ENCODE data around the gene AUH. TPM values are rescaled to one million over a fixed set of nuclear protein-coding genes. Genes with fewer than 3 reads are reported as not detected.

The AUH gene
- total and polyA plus RNA-seq, 4 experiments from 2014 or later: 9.9 to 25.2 (median 20.7) TPM

DNA sequence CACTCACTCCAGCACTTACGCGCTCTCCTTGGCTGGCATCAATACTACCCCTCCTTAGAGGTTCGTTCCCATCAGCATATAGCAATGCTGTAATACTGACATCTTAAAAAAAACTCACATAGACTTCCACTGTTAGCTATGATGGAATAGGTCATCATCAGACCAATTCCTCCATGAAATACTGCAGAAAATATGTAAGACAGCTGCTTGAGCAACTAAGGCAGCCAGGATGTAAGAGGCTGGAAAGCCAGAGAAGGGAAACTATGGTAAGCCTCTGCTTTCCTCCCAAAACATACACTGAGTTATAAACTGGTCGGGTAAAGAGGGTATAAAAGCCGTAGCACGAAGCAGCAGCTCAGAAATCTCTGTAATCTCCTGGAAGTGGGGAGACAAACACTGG, 33.5 kb downstream of the AUH start:
- Mint-ChIP-seq H3K9me3 (peaks cover 0 to 4% (median under 1%) of the 10 kb centered on the region in 8 donors), H3K27me3 (no peaks in the 10 kb centered on the region), H3K36me3 (peaks cover 34 to 35% of the 10 kb centered on the region in 2 donors), H3K4me1 (peaks cover 0 to 4% (median 2%) of the 10 kb centered on the region in 4 donors), H3K4me3 (no peak overlapping the region), H3K27ac (peak overlapping the region in 2 of 7 donors; percentile 58 to 72)
- Histone ChIP-seq H3K4me3 (ENCODE audit: low read length in 2 of 2) (no peak overlapping the region), H3K27me3 (ENCODE audit: insufficient read depth, low read length) (no peaks in the 10 kb centered on the region), H3K27ac (ENCODE audit: low read depth, low read length) (no peak overlapping the region), H3K9me3 (ENCODE audit: control insufficient read depth in 1 of 2, low read length in 2 of 2) (no peaks in the 10 kb centered on the region), H3K36me3 (ENCODE audit: insufficient read depth, low read length) (no peaks in the 10 kb centered on the region), H3K4me1 (ENCODE audit: insufficient read depth, low read length) (no peaks in the 10 kb centered on the region)
- intact Hi-C loops (cut with micrococcal nuclease): no loop called here
- ChIA-PET CTCF (ENCODE audit: partially characterized antibody) (no interaction called here), POLR2A (ENCODE audit: partially characterized antibody) (no interaction called here)
- DNase-seq: no peak

DNA sequence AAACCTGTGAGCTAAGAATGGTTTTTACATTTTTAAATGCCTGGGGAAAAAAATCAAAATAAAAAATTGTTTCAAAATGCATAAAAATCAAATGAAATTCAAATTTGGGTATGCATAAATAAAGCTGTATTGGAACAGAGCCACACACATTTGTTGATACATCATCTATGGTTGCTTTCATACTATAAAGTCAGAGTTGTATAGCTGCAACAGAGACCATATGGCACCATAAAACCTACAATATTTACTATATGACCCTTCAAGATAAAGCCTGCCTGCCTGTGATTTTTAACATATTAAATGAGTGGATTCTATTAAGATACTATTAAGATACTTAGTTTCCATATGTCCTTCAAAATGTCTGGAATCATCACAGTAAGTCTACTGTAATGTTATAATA, 40.0 kb downstream of the AUH start:
- CTCF ChIA-PET (ENCODE audit: partially characterized antibody): no interaction called here
- H3K36me3 Mint-ChIP-seq: peaks cover 26 to 33% of the 10 kb centered on the region in 2 donors
- intact Hi-C loops (cut with micrococcal nuclease): no loop called here

GRCh38 chr9:91320299-91320698, 41.4 kb downstream of the AUH start:
- intact Hi-C loops (cut with micrococcal nuclease): no loop called here
- Histone ChIP-seq H3K4me3 (ENCODE audit: low read length in 2 of 2) (no peak overlapping the region), H3K9me3 (ENCODE audit: control insufficient read depth in 1 of 2, low read length in 2 of 2) (no peaks in the 10 kb centered on the region), H3K27me3 (ENCODE audit: insufficient read depth, low read length) (no peaks in the 10 kb centered on the region), H3K4me1 (ENCODE audit: insufficient read depth, low read length) (no peaks in the 10 kb centered on the region), H3K36me3 (ENCODE audit: insufficient read depth, low read length) (no peaks in the 10 kb centered on the region), H3K27ac (ENCODE audit: low read depth, low read length) (no peak overlapping the region)
- Mint-ChIP-seq H3K36me3 (peaks cover 22 to 44% of the 10 kb centered on the region in 2 donors), H3K9me3 (no peaks in the 10 kb centered on the region), H3K27ac (no peak overlapping the region), H3K4me3 (no peak overlapping the region), H3K27me3 (no peaks in the 10 kb centered on the region), H3K4me1 (peaks cover 0 to 6% (median 0%) of the 10 kb centered on the region in 4 donors)
- POLR2A ChIA-PET (ENCODE audit: partially characterized antibody): no interaction called here
- CTCF ChIA-PET (ENCODE audit: partially characterized antibody): no interaction called here
- DNase-seq: no peak

More for the DNA sequence above, 40.0 kb downstream of the AUH start:
- no peaks in the 10 kb centered on the region for H3K27me3 ChIP-seq (ENCODE audit: insufficient read depth, low read length)
- no peak overlapping the region for H3K4me3 ChIP-seq (ENCODE audit: low read length in 2 of 2)
- POLR2A ChIA-PET (ENCODE audit: partially characterized antibody): no interaction called here
- Mint-ChIP-seq H3K27ac (no peak overlapping the region), H3K4me1 (peaks cover 0 to 3% (median 0%) of the 10 kb centered on the region in 4 donors), H3K9me3 (no peaks in the 10 kb centered on the region), H3K27me3 (no peaks in the 10 kb centered on the region), H3K4me3 (no peak overlapping the region)
- no peak for DNase-seq
- H3K27ac ChIP-seq (ENCODE audit: low read depth, low read length): no peak overlapping the region
- no peaks in the 10 kb centered on the region for H3K9me3 ChIP-seq (ENCODE audit: control insufficient read depth in 1 of 2, low read length in 2 of 2)
- H3K36me3 ChIP-seq (ENCODE audit: insufficient read depth, low read length): no peaks in the 10 kb centered on the region
- no peaks in the 10 kb centered on the region for H3K4me1 ChIP-seq (ENCODE audit: insufficient read depth, low read length)

DNA sequence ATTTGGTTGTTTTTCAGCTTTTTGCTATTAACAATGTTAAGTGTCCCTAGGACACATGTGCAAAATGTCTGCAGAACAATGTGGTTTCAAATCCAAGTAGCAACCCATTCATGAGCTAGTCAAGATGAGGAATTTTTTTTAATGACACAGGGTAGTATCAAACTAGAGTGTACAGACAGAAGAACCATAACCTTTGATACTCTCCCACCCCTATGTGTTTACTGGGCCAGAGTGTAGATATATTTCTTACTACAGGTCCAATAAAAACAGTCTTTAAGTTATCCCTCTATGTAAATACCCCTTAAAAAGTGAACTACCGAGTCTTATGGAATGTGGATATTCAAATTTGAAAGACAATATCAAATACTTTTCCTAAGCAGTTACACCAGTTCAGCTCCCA, 45.6 kb downstream of the AUH start:
- Mint-ChIP-seq H3K36me3 (peaks cover 17 to 43% of the 10 kb centered on the region in 2 donors), H3K4me1 (peaks cover 0 to 8% (median 6%) of the 10 kb centered on the region in 4 donors), H3K27ac (no peak overlapping the region), H3K4me3 (no peak overlapping the region), H3K27me3 (no peaks in the 10 kb centered on the region), H3K9me3 (no peaks in the 10 kb centered on the region)
- H3K4me1 ChIP-seq (ENCODE audit: insufficient read depth, low read length): no peaks in the 10 kb centered on the region
- CTCF ChIA-PET (ENCODE audit: partially characterized antibody): no interaction called here
- no peak overlapping the region for H3K4me3 ChIP-seq (ENCODE audit: low read length in 2 of 2)
- POLR2A ChIA-PET (ENCODE audit: partially characterized antibody): no interaction called here
- intact Hi-C loops (cut with micrococcal nuclease): no loop called here
- no peaks in the 10 kb centered on the region for H3K27me3 ChIP-seq (ENCODE audit: insufficient read depth, low read length)
- no peaks in the 10 kb centered on the region for H3K36me3 ChIP-seq (ENCODE audit: insufficient read depth, low read length)
- no peaks in the 10 kb centered on the region for H3K9me3 ChIP-seq (ENCODE audit: control insufficient read depth in 1 of 2, low read length in 2 of 2)
- DNase-seq: no peak
- no peak overlapping the region for H3K27ac ChIP-seq (ENCODE audit: low read depth, low read length)

GRCh38 chr9:91315191-91315590, 46.5 kb downstream of the AUH start:
- intact Hi-C loops (cut with micrococcal nuclease): no loop called here
- Histone ChIP-seq H3K36me3 (ENCODE audit: insufficient read depth, low read length) (no peaks in the 10 kb centered on the region), H3K9me3 (ENCODE audit: control insufficient read depth in 1 of 2, low read length in 2 of 2) (no peaks in the 10 kb centered on the region), H3K4me1 (ENCODE audit: insufficient read depth, low read length) (no peaks in the 10 kb centered on the region), H3K27ac (ENCODE audit: low read depth, low read length) (no peak overlapping the region), H3K27me3 (ENCODE audit: insufficient read depth, low read length) (no peaks in the 10 kb centered on the region), H3K4me3 (ENCODE audit: low read length in 2 of 2) (no peak overlapping the region)
- Mint-ChIP-seq H3K9me3 (no peaks in the 10 kb centered on the region), H3K4me1 (peaks cover 0 to 8% (median 6%) of the 10 kb centered on the region in 4 donors), H3K27me3 (no peaks in the 10 kb centered on the region), H3K4me3 (no peak overlapping the region), H3K36me3 (peaks cover 22 to 47% of the 10 kb centered on the region in 2 donors), H3K27ac (no peak overlapping the region)
- ChIA-PET CTCF (ENCODE audit: partially characterized antibody) (no interaction called here), POLR2A (ENCODE audit: partially characterized antibody) (no interaction called here)
- no peak for DNase-seq

DNA sequence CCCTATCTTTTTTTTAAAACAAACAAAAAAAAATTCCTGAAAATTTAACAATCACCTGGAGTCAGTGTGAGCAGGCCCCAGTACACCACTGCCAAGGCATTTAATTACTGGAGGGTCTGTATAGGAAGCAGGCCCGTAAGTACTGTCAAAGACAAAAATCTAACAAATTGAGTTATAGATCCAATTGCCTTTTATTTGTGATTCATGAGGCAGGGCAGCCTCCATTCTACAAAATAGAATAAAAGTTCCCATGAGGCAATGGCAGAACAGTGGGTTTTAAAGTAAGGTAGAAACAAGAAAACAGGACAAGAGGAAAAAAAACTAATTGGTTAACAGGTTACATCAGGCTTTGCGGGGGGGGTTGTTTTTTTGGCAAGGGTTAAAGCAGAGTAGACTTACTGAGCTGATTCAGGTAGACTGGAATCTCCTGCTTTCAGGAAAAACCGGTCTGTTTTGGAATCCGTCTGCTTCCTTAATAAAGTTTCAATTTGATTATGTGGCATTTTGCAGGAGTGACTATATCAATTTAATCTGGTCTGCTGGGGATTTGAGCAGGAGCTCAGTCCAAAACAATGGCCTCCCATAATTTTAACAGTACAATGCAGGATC, 48.9 kb downstream of the AUH start:
- H3K9me3 ChIP-seq (ENCODE audit: control insufficient read depth in 1 of 2, low read length in 2 of 2): no peaks in the 10 kb centered on the region
- CTCF ChIA-PET (ENCODE audit: partially characterized antibody): no interaction called here
- intact Hi-C loops (cut with micrococcal nuclease): no loop called here

GRCh38 chr9:91310037-91310436, 51.7 kb downstream of the AUH start:
- Histone ChIP-seq H3K27me3 (ENCODE audit: insufficient read depth, low read length) (no peaks in the 10 kb centered on the region), H3K27ac (ENCODE audit: low read depth, low read length) (no peak overlapping the region), H3K4me3 (ENCODE audit: low read length in 2 of 2) (no peak overlapping the region), H3K9me3 (ENCODE audit: control insufficient read depth in 1 of 2, low read length in 2 of 2) (no peaks in the 10 kb centered on the region), H3K36me3 (ENCODE audit: insufficient read depth, low read length) (peaks cover 4% of the 10 kb centered on the region), H3K4me1 (ENCODE audit: insufficient read depth, low read length) (no peaks in the 10 kb centered on the region)
- no peaks in the 10 kb centered on the region for H3K27me3 Mint-ChIP-seq
- peaks cover 0 to 14% (median 10%) of the 10 kb centered on the region in 4 donors for H3K4me1 Mint-ChIP-seq
- H3K27ac Mint-ChIP-seq: no peak overlapping the region
- H3K4me3 Mint-ChIP-seq: no peak overlapping the region
- H3K36me3 Mint-ChIP-seq: peaks cover 21 to 39% of the 10 kb centered on the region in 2 donors
- POLR2A ChIA-PET (ENCODE audit: partially characterized antibody): no interaction called here
- DNase-seq: no peak
- H3K9me3 Mint-ChIP-seq: no peaks in the 10 kb centered on the region
- CTCF ChIA-PET (ENCODE audit: partially characterized antibody): no interaction called here
- intact Hi-C loops (cut with micrococcal nuclease): no loop called here

More for the DNA sequence above, 48.9 kb downstream of the AUH start:
- Mint-ChIP-seq H3K4me3 (no peak overlapping the region), H3K27ac (peak overlapping the region in 1 of 7 donors; percentile 5), H3K9me3 (no peaks in the 10 kb centered on the region), H3K4me1 (peaks cover 0 to 14% (median 9%) of the 10 kb centered on the region in 4 donors), H3K36me3 (peaks cover 23 to 38% of the 10 kb centered on the region in 2 donors), H3K27me3 (no peaks in the 10 kb centered on the region)
- Histone ChIP-seq H3K4me1 (ENCODE audit: insufficient read depth, low read length) (no peaks in the 10 kb centered on the region), H3K36me3 (ENCODE audit: insufficient read depth, low read length) (peaks cover 4% of the 10 kb centered on the region), H3K27me3 (ENCODE audit: insufficient read depth, low read length) (no peaks in the 10 kb centered on the region), H3K4me3 (ENCODE audit: low read length in 2 of 2) (no peak overlapping the region), H3K27ac (ENCODE audit: low read depth, low read length) (no peak overlapping the region)
- DNase-seq: no peak
- POLR2A ChIA-PET (ENCODE audit: partially characterized antibody): no interaction called here

Data from CD4-positive, alpha-beta memory T cell (primary cell).